Activated CD8-positive, alpha-beta memory T cell treated with anti-CD3 and anti-CD28 coated beads, Interleukin-2, amount 50 U/mL, for 1 hour (primary cell): ENCODE results near the gene YPEL3.
A peak's percentile ranks its signal among the peaks of the same experiment; 100 is the strongest.

Experiments
- DNase-seq: peaks from one replicate; pipeline ENCODE4 v3.0.0-alpha.2; 2020; ENCODE audit errors: extremely low read depth

The YPEL3 gene

DNA sequence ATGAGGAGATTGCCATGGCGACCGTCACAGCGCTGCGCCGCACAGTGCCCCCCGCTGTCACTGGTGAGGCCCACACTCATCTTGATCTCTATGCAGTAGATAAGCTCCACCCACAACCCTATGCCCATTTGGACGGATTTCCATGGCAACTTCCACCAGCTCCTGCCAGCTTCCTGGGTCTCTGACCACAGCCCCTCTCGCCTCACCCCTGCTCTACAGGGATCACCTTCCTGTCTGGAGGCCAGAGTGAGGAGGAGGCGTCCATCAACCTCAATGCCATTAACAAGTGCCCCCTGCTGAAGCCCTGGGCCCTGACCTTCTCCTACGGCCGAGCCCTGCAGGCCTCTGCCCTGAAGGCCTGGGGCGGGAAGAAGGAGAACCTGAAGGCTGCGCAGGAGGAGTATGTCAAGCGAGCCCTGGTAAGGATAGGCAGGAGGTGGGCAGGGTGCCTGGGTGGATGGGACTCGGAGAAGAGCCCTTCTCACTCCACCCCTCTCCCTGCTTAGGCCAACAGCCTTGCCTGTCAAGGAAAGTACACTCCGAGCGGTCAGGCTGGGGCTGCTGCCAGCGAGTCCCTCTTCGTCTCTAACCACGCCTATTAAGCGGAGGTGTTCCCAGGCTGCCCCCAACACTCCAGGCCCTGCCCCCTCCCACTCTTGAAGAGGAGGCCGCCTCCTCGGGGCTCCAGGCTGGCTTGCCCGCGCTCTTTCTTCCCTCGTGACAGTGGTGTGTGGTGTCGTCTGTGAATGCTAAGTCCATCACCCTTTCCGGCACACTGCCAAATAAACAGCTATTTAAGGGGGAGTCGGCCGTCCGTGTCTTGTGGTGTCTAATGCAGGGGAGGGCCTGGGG is 26.2 kb downstream of the YPEL3 start:
- no peak for DNase-seq

DNA sequence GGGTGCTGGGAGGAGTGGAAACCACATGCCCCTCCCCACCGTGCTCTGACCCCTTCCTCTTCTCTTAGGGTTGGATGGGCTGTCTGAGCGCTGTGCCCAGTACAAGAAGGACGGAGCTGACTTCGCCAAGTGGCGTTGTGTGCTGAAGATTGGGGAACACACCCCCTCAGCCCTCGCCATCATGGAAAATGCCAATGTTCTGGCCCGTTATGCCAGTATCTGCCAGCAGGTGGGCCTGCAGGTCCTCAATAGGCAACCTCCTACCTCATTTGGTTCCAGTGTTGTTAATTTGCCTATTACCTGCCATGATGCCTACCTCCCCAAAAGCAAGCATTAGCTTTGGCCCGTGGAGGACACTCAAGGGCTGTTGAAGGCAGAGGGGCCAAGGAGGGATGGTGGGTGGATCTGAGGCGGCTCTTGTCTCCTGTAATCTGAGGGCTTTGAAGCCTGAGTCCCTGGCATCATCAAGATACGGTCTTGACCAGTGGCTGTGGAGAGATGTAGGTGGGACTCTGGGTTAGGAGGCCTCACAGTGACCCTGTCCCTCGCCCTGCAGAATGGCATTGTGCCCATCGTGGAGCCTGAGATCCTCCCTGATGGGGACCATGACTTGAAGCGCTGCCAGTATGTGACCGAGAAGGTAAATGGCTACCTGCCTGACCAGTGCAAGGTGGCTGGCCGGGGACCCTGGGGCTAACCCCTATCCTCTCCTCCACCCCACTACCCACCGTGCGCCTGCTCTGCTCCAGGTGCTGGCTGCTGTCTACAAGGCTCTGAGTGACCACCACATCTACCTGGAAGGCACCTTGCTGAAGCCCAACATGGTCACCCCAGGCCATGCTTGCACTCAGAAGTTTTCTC is 27.0 kb downstream of the YPEL3 start:
- no peak for DNase-seq

DNA sequence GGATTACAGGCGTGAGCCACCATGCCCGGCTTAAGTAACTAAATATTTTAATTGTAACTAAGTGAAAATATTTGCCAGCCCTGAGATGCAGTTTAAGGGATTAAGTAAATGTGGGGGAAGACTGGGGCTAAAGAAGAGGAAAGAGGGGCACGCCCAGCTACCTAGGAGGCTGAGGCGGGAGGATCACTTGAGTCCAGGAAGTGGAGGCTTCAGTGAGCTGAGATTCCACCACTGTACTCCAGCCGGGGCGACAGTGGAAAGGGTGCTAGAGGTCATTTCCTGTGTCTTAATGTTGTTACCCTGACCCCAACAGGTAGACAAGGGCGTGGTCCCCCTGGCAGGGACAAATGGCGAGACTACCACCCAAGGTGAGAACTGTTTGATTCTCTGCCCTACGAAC is 27.7 kb downstream of the YPEL3 start:
- no peak for DNase-seq

DNA sequence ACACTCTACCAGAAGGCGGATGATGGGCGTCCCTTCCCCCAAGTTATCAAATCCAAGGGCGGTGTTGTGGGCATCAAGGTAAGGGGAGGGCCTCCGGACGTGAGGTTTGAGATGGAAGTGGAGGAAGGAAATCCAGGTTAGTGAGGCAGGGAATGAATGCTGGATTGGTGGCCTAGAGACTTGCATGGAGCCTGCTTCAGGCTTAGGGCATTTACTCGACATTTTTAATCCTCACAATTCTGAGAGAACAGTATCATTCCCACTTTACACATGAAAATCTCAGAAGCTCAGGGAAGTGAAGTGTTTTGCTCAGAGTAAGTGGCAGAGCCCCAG is 28.5 kb downstream of the YPEL3 start:
- DNase-seq: no peak

DNA sequence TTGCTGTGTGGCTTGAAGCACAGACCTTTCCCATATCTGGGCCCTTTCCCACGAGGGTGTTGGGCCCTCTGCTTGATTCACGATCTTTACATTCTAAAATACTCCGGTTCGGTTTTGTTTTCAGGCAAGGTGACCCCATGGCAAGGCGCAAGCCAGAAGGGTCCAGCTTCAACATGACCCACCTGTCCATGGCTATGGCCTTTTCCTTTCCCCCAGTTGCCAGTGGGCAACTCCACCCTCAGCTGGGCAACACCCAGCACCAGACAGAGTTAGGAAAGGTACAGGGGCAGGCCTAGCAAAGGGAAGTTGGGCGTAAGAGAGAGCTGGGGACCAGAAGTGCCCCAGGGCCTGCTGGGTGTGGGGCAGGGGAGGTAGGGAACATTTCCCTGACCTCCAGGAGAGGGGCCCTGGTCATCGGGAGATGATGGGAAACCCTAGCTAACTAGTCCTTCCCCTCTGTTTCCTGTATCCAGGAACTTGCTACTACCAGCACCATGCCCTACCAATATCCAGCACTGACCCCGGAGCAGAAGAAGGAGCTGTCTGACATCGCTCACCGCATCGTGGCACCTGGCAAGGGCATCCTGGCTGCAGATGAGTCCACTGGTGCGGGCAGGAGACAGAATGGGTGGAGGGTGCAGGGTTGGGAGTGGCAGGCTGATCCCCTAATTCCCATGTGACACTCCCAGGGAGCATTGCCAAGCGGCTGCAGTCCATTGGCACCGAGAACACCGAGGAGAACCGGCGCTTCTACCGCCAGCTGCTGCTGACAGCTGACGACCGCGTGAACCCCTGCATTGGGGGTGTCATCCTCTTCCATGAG is 29.0 kb downstream of the YPEL3 start:
- DNase-seq: no peak

DNA sequence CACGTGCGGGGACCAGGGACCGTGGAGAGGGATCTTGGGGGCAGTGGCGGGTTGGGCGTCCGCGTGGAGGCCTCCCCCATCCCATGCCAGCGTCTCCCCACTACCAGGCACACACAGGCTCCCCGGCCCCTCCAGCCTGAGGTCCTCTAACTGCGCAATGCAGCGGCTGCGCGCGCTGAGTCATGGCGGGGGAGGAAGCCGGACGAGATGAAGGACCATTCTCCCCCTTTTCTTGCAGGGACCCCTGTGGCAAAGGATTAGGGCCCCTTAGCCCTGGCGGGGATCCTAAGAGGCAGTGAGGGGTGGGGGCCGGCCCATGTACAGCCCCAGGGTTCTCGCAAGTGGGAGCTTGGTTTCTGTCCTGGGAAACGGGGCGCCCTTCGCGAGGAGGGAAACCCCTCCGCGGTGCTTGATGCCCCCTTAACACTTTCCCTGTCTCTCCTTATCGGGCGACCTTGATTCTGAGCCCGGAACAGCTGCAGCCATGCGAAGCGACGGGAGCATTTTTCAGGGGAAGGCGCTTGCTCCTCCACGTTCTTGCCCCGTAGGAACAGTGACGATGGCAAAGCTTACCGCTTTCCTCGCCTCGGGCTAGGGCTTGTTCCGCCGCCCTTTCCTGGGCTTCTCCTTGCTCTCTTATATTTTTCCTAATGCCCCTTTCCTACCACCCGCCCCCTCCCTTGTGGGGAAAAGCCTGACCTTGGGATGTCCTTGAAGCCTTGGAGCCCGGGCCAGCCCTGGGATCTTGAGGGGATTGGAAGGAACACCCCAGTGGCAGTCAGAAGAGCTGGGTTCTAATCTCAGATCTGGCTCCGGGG is 29.9 kb downstream of the YPEL3 start:
- DNase-seq: no peak

DNA sequence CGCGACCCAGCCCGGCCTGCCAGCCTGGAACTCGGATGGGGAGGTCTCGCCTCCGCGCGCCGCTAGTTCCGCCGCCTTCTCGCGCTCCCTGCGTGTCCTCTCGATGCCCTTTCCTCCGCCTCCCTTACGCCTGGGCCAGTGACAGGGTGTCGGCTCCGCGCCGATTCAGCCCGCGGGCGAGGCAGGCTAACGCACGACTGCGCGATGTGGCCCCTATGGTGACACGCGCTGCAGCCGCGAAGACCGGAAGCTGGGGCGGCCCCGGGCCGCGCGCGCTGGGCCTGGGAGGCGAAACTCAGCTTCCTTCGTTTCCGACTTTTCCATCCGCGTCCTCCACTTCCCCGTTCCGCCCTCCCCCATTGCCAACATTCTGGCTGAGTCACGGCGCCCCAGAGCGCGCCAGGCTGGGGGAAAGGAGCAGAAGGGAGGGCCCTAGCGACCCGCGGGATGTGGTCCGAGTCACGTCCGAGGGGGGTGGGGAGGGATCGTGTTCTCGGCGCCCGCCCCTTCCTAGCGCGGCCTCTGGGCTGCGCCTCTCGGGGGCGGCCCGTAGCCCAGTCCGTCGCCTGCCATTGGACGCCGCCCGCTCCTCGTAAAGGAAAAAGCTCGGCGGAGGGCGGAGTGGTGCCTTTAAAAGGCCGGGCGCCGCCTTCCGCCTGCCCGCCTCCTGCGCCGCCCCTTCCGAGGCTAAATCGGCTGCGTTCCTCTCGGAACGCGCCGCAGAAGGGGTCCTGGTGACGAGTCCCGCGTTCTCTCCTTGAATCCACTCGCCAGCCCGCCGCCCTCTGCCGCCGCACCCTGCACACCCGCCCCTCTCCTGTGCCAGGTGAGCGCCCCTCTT is 30.7 kb downstream of the YPEL3 start, which contains the start of gene ALDOA:
Gene ALDOA (plus strand): TSS at position 659 of the 841 bp plus-strand sequence. CDS start 1,138 bp downstream, outside the sequence.
- DNase-seq: peak; percentile 86

DNA sequence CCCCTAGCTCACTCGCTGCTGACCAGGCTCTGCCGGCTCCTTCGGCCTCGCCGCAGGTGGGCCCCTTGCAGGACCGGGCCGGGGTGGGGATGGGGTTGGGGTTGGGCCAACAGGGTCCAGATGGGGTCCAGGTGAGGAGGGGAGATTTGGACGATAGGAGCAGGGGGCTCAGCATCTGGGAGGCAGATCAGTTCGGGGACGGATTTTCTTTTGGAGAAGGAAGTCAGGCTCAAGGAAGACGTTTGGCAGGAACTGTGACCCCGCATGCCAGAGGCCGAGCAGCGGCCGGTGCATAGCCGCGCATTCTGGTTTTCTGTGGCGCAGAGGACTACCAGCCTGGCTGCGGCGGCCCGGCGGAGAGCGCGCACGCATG is 31.3 kb downstream of the YPEL3 start:
- DNase-seq: no peak

DNA sequence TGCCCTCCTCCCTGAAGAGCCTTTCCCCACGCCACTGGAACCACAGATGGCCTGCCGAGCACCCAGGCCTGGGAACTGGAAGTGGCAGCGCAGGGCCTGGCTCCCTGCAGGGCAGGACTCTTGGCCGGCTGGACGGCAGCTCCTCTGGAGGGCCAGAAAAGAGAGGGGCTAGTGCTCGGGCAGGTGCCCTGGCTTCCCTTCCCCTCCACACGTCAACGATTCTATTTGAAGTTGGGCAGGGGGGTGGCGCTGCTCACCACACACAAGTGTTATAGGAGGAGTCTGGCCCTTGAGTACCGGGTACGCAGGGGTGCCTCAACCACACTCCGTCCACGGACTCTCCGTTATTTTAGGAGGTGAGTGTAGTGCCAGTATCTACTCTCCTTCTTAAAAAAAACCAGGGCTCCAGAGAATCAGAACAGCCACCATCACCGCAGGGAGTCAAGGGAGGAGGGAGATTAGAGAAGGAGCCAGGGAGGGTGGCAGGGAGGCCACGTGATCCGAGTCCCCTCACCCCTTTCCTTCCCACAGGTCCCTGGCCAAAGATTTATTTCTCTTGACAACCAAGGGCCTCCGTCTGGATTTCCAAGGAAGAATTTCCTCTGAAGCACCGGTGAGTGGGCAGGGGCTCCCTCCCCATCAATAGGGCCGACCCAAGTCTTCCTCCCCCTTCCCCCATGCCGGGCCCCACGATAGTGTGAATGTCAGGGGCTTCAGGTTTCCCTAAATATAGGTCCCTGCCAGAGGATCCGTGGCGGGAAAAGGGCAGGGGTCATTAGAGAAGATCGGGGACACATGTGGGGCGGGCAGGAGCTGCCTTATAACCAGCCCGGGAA is 31.9 kb downstream of the YPEL3 start:
- DNase-seq: no peak

DNA sequence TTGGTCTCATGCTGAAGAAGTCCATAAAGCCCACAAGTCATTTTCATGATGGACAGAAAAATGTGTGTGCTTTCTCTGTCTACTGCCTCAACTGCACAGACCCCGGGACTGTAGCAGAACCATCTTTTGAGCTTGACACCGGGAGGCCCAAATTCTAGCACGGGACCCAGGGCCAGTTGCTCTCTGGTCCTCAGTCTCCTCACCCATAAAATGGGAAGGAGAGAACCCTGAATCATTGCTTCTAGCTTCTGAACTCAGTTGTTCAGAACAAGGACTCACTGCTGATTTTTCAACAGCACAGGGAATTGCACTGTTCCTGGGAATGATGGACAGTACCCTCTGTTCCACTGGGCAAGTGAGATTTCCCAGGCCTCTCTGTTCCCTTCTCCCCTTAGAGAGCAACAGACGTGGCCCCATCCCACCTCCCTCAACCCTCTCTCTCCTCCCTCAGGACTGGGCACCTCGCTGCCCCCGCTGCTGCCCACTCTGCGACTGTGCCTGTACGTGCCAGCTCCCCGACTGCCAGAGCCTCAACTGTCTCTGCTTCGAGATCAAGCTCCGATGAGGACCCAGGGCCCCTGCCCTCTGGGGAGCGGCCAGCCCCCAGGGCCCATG is 32.6 kb downstream of the YPEL3 start:
- no peak for DNase-seq

DNA sequence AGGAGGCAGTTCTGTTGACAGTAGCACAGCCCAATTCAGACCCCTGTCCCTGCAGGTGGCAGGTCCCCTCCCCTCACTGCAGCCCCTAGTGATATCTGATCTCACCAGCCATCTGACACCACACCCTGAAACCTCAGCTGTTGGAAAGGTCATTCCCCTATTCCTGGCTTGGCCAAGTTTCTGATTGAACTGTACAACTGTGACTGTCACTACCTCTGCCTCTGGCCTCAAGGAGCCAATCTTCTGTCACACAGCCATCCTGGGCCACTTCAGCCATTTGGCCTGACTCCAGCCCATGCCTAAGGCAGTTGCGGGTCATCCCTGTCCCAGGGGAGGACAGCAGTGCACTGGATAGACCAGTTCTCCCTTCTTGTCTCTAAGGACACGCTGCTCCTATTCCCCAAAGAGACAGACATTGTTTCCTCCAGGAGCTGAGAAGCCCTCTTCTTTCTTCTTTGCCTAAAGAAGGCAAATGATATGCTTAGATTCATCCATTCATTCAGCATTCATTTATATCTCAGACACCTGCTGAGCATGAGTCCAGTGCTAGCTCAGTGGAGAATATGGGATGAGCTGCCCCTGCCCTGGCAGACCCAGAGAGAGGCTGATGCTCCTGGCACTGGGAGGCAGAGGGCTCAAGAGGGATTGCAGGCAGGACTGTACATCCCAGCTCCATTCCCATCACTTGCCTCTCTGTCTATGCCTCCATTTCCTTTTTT is 35.0 kb downstream of the YPEL3 start:
- no peak for DNase-seq

DNA sequence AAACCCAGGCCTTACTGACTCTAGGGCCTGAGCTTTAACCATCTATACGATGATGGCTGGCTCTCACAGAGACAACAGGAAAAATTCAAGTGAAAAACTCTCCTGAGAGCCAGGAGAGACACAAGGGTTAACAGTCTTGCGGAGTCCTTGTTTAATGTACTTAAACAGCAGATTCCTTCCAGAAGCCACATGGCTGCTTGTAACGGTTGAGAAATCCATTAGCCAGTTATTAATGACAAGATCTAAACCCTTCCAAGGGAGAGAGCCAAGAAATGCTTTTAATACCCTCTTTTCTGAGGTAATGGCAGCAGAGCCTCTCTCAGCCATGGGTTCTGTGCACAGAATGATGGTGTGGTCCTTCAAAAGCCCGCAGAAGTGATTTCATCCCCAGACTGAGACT is 35.7 kb downstream of the YPEL3 start:
- DNase-seq: no peak

DNA sequence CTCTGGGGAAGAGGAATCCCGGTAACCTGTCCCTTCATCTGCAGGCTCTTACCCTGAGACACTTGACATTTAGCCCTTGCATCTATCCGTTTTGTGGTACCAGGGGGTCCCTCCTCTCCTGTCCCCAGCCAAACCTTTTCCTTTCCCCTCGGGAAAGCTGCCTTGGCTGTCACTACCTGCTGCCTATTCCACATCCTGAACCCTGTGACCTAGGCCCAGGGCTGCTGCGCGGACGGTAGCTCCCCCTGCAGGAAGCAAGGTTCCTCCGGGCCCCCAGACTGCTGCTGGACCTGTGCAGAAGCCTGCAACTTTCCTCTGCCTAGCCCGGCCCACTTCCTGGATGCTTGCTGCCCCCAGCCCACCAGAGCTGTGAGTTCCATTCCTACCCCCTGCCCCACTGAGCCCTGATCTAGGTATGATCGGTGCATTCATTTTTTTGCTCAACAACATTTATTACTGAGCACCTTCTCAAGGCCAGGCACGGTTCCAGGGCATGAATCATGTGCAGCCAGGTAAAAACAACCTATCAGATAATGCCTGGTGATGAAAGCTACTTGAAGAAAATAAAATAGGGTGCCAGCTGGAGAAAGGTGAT is 41.0 kb downstream of the YPEL3 start:
- no peak for DNase-seq

DNA sequence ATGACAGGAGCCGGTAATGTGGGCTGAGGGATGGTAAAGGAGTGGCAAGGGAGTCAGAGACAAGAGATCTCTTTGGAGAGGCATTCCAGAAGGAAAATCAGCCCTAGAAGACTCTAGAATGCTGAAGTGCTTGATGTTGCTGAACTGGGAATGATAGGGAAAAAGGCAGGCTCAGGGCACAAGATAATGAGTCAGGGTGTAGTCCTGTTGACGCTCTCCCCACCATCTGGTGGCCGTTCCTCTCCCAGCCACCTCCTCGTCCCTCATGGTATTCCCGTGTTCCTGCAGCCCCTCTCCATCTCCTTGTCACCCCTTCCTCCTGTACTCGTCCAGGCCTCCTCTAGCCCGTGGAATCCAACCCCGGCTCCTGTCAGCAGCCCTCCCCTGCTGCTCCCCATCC is 41.6 kb downstream of the YPEL3 start:
- no peak for DNase-seq

DNA sequence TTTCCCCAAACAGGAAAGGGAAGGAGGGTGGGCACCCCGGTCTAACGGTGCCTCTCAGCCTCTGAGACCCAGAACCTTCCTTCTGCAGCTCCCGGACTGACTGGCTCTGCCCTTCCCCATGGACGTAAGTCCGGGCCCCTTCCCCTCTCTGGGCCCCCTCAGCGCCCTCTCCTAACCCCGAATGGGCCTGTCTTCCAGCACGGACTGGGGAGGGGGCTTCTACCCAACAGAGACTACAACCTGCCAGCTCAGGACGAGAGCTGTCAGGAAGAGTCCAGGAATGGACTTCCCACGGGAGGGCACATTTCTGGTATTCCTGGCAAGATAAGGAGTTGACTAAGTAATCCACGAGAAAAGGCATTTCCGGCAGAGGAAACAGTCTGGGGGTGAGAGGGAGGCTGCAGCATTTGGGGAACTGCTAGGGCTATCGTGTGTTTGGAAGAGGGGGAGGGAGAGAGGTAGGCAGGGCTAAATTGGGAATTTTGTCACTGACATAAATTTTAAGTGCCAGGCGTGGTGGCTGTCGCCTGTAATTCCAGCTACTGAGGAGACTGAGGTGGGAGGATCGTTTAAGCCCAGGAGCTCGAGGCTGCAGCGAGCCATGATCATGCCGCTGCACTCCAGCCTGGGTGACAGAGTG is 42.5 kb downstream of the YPEL3 start:
- no peak for DNase-seq

DNA sequence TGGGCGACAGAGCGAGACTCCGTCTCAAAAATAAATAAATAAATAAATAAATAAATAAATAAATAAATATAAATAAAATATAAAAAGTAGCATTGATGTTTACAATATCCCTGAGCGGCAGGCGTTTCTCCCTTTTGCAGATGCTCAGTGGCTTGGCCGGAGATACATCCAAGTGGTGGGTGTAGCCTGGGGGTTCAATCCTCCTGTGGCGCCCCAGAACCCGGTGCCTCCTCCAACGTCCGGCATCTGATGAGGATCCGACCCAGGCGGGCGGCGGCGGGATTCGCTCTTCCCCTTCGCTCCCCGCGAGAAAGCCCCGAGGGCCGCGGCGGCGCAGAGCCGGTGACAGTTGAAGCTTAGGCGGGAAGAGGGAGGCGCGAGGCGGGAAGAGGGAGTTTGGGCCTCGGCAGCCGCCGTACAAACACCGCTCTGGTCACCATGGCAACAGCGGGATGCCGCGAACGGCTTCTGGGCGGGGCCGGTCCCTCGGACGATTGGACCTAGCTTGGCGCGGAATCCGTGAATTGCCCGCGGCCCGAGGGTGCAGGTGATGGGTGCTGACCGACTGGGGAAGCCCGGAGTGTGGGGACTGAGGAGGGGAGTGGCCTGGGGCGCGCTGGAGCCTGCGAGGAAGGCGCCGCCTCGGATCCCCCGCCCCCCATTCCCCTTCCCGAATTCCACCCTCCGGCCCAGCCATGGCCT is 43.2 kb downstream of the YPEL3 start:
- DNase-seq: peak; percentile 71

DNA sequence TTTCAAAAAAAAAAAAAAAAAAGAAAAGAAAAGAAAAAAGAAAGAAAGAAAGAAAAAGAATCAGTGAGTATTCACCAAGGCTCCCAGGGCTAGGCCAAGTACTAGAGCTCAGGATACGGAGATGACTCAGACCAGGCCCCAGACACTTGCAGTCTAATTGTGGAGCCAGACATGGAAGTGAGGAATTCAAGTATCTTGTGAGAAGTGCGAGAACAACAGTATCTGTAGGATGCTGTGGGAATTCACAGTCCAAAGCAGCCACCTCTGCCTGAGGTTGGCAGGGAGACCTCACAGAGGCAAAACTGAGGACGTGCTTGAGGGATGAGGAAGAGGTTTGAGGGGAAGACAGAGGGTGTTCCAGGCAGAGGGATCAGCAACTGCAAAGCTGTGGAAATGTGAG is 44.5 kb downstream of the YPEL3 start:
- DNase-seq: no peak
